HCT116 (cell line): ENCODE results near the gene SLC16A12. TPM values are rescaled to one million over a fixed set of nuclear protein-coding genes. Genes with fewer than 3 reads are reported as not detected.

Experiments
- ATAC-seq: fragments of 200-7000 bp; cut with Tn5 transposase; 2 replicates; pipeline ENCODE4 v1.9.1; 2020; ENCODE audit warnings: mild to moderate bottlenecking, moderate library complexity
- BruUV-seq: library from RNA; stranded (reverse); fragments of 400-500 nt; replicated peaks from 2 replicates; lab custom pipeline; 2021; lab: Mats Ljungman, UMichigan
- CTCF ChIA-PET: fragments of 300-600 bp; sonication (Branson Sonifier 250); formaldehyde crosslinking; loops from one replicate; lab custom pipeline; 2021; ENCODE audit warnings: antibody characterized with exemption; lab: Charles Lee
- POLR2A ChIA-PET: fragments of 300-600, 350-600 bp; sonication (Branson Sonifier 250); formaldehyde crosslinking; loops from one replicate; lab custom pipeline; 2021; ENCODE audit warnings: antibody characterized with exemption; lab: Charles Lee
- RAD21 ChIA-PET, 2 experiments: fragments of 300-600 bp; sonication (Branson Sonifier 250); formaldehyde crosslinking; loops; one replicate each; lab custom pipeline; 2023; ENCODE audit warnings: low total read pairs in 2 of 2; ENCODE audit not compliant: uncharacterized antibody in 2 of 2, unreplicated experiment in 2 of 2, low non-redundant PET in 1 of 2; lab: Charles Lee
- DNase-seq: peaks from one replicate; pipeline ENCODE4 v3.0.0-alpha.2; 2010; ENCODE audit warnings: low read depth, low spot score
- H2AFZ ChIP-seq: fragments of 200-600 bp; shearing (Covaris generic), sonication (generic); 2 replicates; pipeline ENCODE4 v1.6.1; 2017; ENCODE audit warnings: low read depth, mixed run types, mixed read lengths, antibody characterized with exemption, low read length; ENCODE audit not compliant: poor library complexity, severe bottlenecking
- H3K27ac ChIP-seq: 2 replicates; pipeline ENCODE4 v1.5.1; 2012; ENCODE audit warnings: low read depth, low read length
- H3K27me3 ChIP-seq: fragments of 200-600 bp; sonication (generic); 2 replicates; pipeline ENCODE4 v1.6.1; 2016; ENCODE audit warnings: mixed run types, low read length, mixed read lengths; ENCODE audit not compliant: insufficient read depth
- H3K36me3 ChIP-seq, 2 experiments: fragments of 200-500 bp in 1 of 2; fragments of 200-600 bp in 1 of 2; sonication (Bioruptor generic) in 1 of 2; sonication (generic) in 1 of 2; 2 replicates each; pipeline versions ENCODE4 v1.5.1 to v1.6.1; 2014 to 2016; ENCODE audit warnings: low read length in 2 of 2, inconsistent platforms in 1 of 2, mixed read lengths in 1 of 2, mixed run types in 1 of 2; ENCODE audit not compliant: insufficient read depth in 2 of 2, control insufficient read depth in 1 of 2
- H3K4me1 ChIP-seq, 2 experiments: fragments of 200-600 bp in 1 of 2; sonication (generic) in 1 of 2; 2 replicates each; pipeline versions ENCODE4 v1.5.1 to v1.6.1; 2012 to 2017; ENCODE audit warnings: low read length in 2 of 2, inconsistent platforms in 1 of 2, mild to moderate bottlenecking in 1 of 2, mixed read lengths in 1 of 2, mixed run types in 1 of 2, moderate library complexity in 1 of 2; ENCODE audit not compliant: insufficient read depth in 2 of 2, control insufficient read depth in 1 of 2
- H3K4me2 ChIP-seq: fragments of 200-600 bp; sonication (generic); 2 replicates; pipeline ENCODE4 v1.6.1; 2017; ENCODE audit warnings: mixed run types, low read length, mixed read lengths
- H3K4me3 ChIP-seq, 2 experiments: fragments of 200-600 bp in 1 of 2; sonication (generic) in 1 of 2; replicated peaks in 1 of 2; 2 replicates each; pipeline ENCODE4 v1.5.1; 2011 to 2016; ENCODE audit warnings: low read length in 2 of 2, control low read depth in 1 of 2, low read depth in 1 of 2, mild to moderate bottlenecking in 1 of 2, mixed read lengths in 1 of 2, mixed run types in 1 of 2
- H3K79me2 ChIP-seq: fragments of 200-600 bp; sonication (generic); 2 replicates; pipeline ENCODE4 v1.6.1; 2017; ENCODE audit warnings: mild to moderate bottlenecking, mixed run types, low read length, moderate library complexity, mixed read lengths; ENCODE audit not compliant: insufficient read depth
- H3K9ac ChIP-seq: fragments of 200-600 bp; sonication (generic); 2 replicates; pipeline ENCODE4 v1.6.1; 2016; ENCODE audit warnings: low read length, mixed read lengths
- H3K9me2 ChIP-seq: fragments of 200-600 bp; sonication (generic), shearing (Covaris generic); 2 replicates; pipeline ENCODE4 v1.6.1; 2017; ENCODE audit warnings: mixed run types, mild to moderate bottlenecking, moderate library complexity; ENCODE audit not compliant: insufficient read depth
- H3K9me3 ChIP-seq, 2 experiments: fragments of 200-500 bp in 1 of 2; fragments of 200-600 bp in 1 of 2; sonication (Bioruptor generic) in 1 of 2; sonication (generic) in 1 of 2; 2 replicates each; pipeline ENCODE4 v1.6.1; 2014 to 2017; ENCODE audit warnings: low read length in 2 of 2, mixed read lengths in 2 of 2, inconsistent platforms in 1 of 2, low read depth in 1 of 2, mild to moderate bottlenecking in 1 of 2, mixed run types in 1 of 2, moderate library complexity in 1 of 2; ENCODE audit not compliant: control insufficient read depth in 1 of 2, insufficient read depth in 1 of 2
- H4K20me1 ChIP-seq: fragments of 200-600 bp; sonication (generic), shearing (Covaris generic); 2 replicates; pipeline ENCODE4 v1.6.1; 2017; ENCODE audit warnings: mixed run types, mild to moderate bottlenecking, moderate library complexity; ENCODE audit not compliant: insufficient read depth
- CBX3 ChIP-seq: IDR thresholded peaks from 2 replicates; pipeline ENCODE4 v1.6.1; 2012; ENCODE audit warnings: low read depth
- CEBPB ChIP-seq: IDR thresholded peaks from 2 replicates; pipeline ENCODE4 v1.6.1; 2012; ENCODE audit warnings: low read depth
- EGR1 ChIP-seq: IDR thresholded peaks from 2 replicates; pipeline ENCODE4 v1.6.1; 2012; ENCODE audit warnings: low read depth
- ELF1 ChIP-seq: IDR thresholded peaks from 2 replicates; pipeline ENCODE4 v1.6.1; 2012; ENCODE audit warnings: low read depth, borderline replicate concordance
- EZH2phosphoT487 ChIP-seq: fragments of 200-600 bp; IDR thresholded peaks from 2 replicates; pipeline ENCODE4 v1.6.1; 2018; ENCODE audit warnings: antibody characterized with exemption, borderline replicate concordance
- FOSL1 ChIP-seq: IDR thresholded peaks from 2 replicates; pipeline ENCODE4 v1.6.1; 2012; ENCODE audit warnings: low read depth
- JUND ChIP-seq: IDR thresholded peaks from 2 replicates; pipeline ENCODE4 v1.6.1; 2012
- POLR2A ChIP-seq: IDR thresholded peaks from 2 replicates; pipeline ENCODE4 v1.7.0; 2011; ENCODE audit warnings: borderline replicate concordance; ENCODE audit not compliant: insufficient read depth, insufficient read length; ENCODE audit errors: extremely low read depth
- POLR2AphosphoS5 ChIP-seq: IDR thresholded peaks from 2 replicates; pipeline ENCODE4 v1.6.1; 2011; ENCODE audit warnings: mild to moderate bottlenecking, low read depth, low read length, moderate library complexity
- RAD21 ChIP-seq: IDR thresholded peaks from 2 replicates; pipeline ENCODE4 v1.6.1; 2012; ENCODE audit warnings: low read depth, mild to moderate bottlenecking
- SIN3A ChIP-seq: IDR thresholded peaks from 2 replicates; pipeline ENCODE4 v1.6.1; 2012; ENCODE audit warnings: low read depth
- SP1 ChIP-seq: IDR thresholded peaks from 2 replicates; pipeline ENCODE4 v1.6.1; 2012; ENCODE audit warnings: low read depth
- TCF7L2 ChIP-seq: IDR thresholded peaks from 2 replicates; pipeline ENCODE4 v1.7.0; 2011; ENCODE audit warnings: borderline replicate concordance, inconsistent platforms; ENCODE audit not compliant: insufficient read depth, insufficient read length; ENCODE audit errors: extremely low read depth
- YY1 ChIP-seq: IDR thresholded peaks from 2 replicates; pipeline ENCODE4 v1.6.1; 2011; ENCODE audit warnings: low read length, low read depth, moderate library complexity, mild to moderate bottlenecking; ENCODE audit not compliant: insufficient replicate concordance; ENCODE audit errors: extremely low read depth
- ZFX ChIP-seq: fragments of 450-650 bp; IDR thresholded peaks from 2 replicates; pipeline ENCODE4 v1.6.1; 2017
- ZNF274 ChIP-seq: fragments of 200-500 bp; sonication (Bioruptor generic); IDR thresholded peaks from 2 replicates; pipeline ENCODE4 v1.6.1; 2014; ENCODE audit warnings: mild to moderate bottlenecking, low read depth, low read length, inconsistent platforms
- intact Hi-C: fragments of 100-400 bp; cut with micrococcal nuclease; formaldehyde crosslinking; loops from 2 replicates; pipeline ENCODE4 v1.10.0; 2022
- total RNA-seq: library from RNA; stranded (reverse); gene quantifications from one replicate; pipeline ENCODE4 v1.2.1, GENCODE V29; 2021; ENCODE audit not compliant: unreplicated experiment
- TF ChIP-seq, protein P1 (sequence below), 3 experiments: fragments of 200-600 bp in 1 of 3; sonication (generic) in 1 of 3; IDR thresholded peaks in 2 of 3; conservative IDR thresholded peaks in 1 of 3; 2 replicates each; pipeline ENCODE4 v1.5.1; 2012 to 2017; ENCODE audit warnings: low read depth in 2 of 3, low read length in 2 of 3, antibody characterized with exemption in 1 of 3, borderline replicate concordance in 1 of 3, control low read depth in 1 of 3, mild to moderate bottlenecking in 1 of 3, mixed read lengths in 1 of 3, mixed run types in 1 of 3, moderate library complexity in 1 of 3; ENCODE audit not compliant: insufficient read depth in 1 of 3
- TF ChIP-seq, protein P2 (sequence below): IDR thresholded peaks from 2 replicates; pipeline ENCODE4 v1.6.1; 2012
- TF ChIP-seq, protein P3 (sequence below): IDR thresholded peaks from 2 replicates; pipeline ENCODE4 v1.6.1; 2012
- TF ChIP-seq, protein P4 (sequence below): IDR thresholded peaks from 2 replicates; pipeline ENCODE4 v1.6.1; 2011; ENCODE audit warnings: mild to moderate bottlenecking, low read length, moderate library complexity; ENCODE audit not compliant: insufficient replicate concordance; ENCODE audit errors: extremely low read depth

Gene SLC16A12
- total RNA-seq, 1 experiment from 2014 or later: not detected

DNA sequence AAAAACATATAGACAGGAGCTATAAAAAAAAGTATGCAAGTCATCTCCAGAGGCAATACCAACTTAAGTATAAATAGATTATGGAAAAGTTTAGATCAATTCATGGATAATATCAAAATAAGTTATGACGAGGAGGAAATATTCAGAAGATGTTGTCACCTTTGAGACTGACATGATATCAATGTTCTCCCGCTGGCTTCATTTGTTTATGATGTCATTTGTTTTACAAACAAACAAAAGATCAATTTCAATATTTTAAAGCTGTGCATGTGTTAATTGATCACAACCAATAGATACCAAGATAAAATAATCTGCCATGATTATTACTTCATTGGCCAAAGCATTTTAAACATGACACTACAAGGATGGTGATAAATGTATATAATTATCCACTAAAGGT is 43.5 kb downstream of the SLC16A12 start (continued):
- TF ChIP-seq, protein P1, sequence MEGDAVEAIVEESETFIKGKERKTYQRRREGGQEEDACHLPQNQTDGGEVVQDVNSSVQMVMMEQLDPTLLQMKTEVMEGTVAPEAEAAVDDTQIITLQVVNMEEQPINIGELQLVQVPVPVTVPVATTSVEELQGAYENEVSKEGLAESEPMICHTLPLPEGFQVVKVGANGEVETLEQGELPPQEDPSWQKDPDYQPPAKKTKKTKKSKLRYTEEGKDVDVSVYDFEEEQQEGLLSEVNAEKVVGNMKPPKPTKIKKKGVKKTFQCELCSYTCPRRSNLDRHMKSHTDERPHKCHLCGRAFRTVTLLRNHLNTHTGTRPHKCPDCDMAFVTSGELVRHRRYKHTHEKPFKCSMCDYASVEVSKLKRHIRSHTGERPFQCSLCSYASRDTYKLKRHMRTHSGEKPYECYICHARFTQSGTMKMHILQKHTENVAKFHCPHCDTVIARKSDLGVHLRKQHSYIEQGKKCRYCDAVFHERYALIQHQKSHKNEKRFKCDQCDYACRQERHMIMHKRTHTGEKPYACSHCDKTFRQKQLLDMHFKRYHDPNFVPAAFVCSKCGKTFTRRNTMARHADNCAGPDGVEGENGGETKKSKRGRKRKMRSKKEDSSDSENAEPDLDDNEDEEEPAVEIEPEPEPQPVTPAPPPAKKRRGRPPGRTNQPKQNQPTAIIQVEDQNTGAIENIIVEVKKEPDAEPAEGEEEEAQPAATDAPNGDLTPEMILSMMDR (IDR thresholded peaks at IDR 0.05 in 2 of 3, conservative IDR thresholded peaks at IDR 0.05 in 1 of 3; ENCODE audit: borderline replicate concordance in 1 of 3, insufficient read depth in 1 of 3, low read depth in 2 of 3, low read length in 2 of 3): no peak
- TF ChIP-seq ELF1: no peak
- no peak for TF ChIP-seq ZFX
- no peak for TF ChIP-seq CEBPB
- TF ChIP-seq, protein P2, sequence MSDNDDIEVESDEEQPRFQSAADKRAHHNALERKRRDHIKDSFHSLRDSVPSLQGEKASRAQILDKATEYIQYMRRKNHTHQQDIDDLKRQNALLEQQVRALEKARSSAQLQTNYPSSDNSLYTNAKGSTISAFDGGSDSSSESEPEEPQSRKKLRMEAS: no peak

DNA sequence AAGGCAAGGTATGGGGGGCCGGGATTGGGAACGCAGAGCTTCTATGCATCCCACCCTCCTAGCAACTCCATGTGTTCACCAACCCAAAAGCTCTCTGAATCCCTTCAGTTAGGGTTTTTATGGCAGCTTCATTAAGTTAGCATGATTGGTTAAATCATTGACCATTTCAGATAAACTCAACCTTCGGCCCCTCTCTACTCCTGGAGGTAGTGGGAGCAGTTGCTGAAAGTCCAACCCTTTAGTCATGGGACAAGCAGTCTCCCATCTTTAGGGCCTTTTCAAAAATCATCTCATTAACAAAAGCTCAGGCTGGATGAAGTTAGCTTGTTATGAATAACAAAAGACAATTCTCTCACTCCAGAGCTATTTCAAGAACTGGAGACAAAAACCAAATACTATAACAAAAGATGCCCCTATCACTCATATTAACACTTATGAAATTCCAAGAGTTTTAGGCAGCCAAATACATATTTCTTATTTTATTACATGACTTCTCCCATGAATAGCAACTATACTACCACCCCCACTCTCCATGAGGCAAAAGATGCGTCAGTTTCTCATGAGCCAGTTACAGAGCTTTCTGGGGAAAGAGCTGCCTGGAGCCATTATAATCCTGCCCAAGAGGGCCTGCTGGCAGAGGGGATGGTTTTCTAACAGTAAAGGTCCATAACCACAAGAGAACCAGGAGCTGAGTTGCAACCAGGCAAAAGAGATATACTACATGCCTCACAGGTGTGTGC is 44.6 kb downstream of the SLC16A12 start:
- Histone ChIP-seq H3K4me2 (no peak overlapping the region), H3K27me3 (no peaks in the 10 kb centered on the region), H3K36me3 (no peaks in the 10 kb centered on the region), H3K4me1 (no peaks in the 10 kb centered on the region), H2AFZ (no peak overlapping the region), H3K9ac (no peak overlapping the region), H3K27ac (no peak overlapping the region), H3K4me3 (no peak overlapping the region), H4K20me1 (no peaks in the 10 kb centered on the region), H3K9me2 (no peaks in the 10 kb centered on the region), H3K79me2 (no peaks in the 10 kb centered on the region), H3K9me3 (no peaks in the 10 kb centered on the region)
- RAD21 ChIA-PET: no interaction called here
- CTCF ChIA-PET: no interaction called here
- DNase-seq (no peak), ATAC-seq (no peak)
- intact Hi-C loops: no loop called here
- POLR2A ChIA-PET: no interaction called here
- TF ChIP-seq JUND (no peak), RAD21 (no peak), CBX3 (no peak), EGR1 (no peak), CEBPB (no peak), ZNF274 (no peak), FOSL1 (no peak), EZH2phosphoT487 (no peak), SIN3A (no peak), SP1 (no peak), TCF7L2 (no peak), POLR2AphosphoS5 (no peak), YY1 (no peak), POLR2A (no peak), ELF1 (no peak), ZFX (no peak)
- TF ChIP-seq, protein P3, sequence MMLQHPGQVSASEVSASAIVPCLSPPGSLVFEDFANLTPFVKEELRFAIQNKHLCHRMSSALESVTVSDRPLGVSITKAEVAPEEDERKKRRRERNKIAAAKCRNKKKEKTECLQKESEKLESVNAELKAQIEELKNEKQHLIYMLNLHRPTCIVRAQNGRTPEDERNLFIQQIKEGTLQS: no peak
- TF ChIP-seq, protein P4, sequence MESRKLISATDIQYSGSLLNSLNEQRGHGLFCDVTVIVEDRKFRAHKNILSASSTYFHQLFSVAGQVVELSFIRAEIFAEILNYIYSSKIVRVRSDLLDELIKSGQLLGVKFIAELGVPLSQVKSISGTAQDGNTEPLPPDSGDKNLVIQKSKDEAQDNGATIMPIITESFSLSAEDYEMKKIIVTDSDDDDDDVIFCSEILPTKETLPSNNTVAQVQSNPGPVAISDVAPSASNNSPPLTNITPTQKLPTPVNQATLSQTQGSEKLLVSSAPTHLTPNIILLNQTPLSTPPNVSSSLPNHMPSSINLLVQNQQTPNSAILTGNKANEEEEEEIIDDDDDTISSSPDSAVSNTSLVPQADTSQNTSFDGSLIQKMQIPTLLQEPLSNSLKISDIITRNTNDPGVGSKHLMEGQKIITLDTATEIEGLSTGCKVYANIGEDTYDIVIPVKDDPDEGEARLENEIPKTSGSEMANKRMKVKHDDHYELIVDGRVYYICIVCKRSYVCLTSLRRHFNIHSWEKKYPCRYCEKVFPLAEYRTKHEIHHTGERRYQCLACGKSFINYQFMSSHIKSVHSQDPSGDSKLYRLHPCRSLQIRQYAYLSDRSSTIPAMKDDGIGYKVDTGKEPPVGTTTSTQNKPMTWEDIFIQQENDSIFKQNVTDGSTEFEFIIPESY: no peak
- TF ChIP-seq, protein P2: no peak
- no TSS peak for BruUV-seq
